ENCODE measurements around the gene TBXAS1. TPM values are rescaled to one million over a fixed set of nuclear protein-coding genes. Genes with fewer than 3 reads are reported as not detected.

The TBXAS1 gene
- total and polyA plus RNA-seq, 2 experiments from 2014 or later: 1.3 TPM; not detected in 1

GRCh38 chr7:140057143-140057535 is 228.1 kb downstream of the TBXAS1 start (continued):
- no peak for TF ChIP-seq REST (IDR thresholded peaks at IDR 0.05; ENCODE audit: unreplicated experiment)
- TF ChIP-seq EZH2 (IDR thresholded peaks at IDR 0.05; ENCODE audit: low read depth, unreplicated experiment): no peak
- TF ChIP-seq ZNF462 (CRISPR knock-in tag; IDR thresholded peaks at IDR 0.05): no peak
- TF ChIP-seq JUNB (IDR thresholded peaks at IDR 0.05; ENCODE audit: unreplicated experiment): no peak
- no peak for TF ChIP-seq STAT1 (IDR thresholded peaks at IDR 0.05; ENCODE audit: unreplicated experiment)

- no peak for TF ChIP-seq STAT1 (IDR thresholded peaks at IDR 0.05; ENCODE audit: unreplicated experiment)
- TF ChIP-seq EZH2 (IDR thresholded peaks at IDR 0.05; ENCODE audit: low read depth, unreplicated experiment): no peak
- TF ChIP-seq EZH2phosphoT487 (IDR thresholded peaks at IDR 0.05; ENCODE audit: unreplicated experiment): no peak
- TF ChIP-seq NANOG (IDR thresholded peaks at IDR 0.05; ENCODE audit: borderline replicate concordance): no peak
- no peak for TF ChIP-seq JUNB (IDR thresholded peaks at IDR 0.05; ENCODE audit: unreplicated experiment)
- TF ChIP-seq ZNF114 (CRISPR knock-in tag; IDR thresholded peaks at IDR 0.05): no peak
- TF ChIP-seq CTCF (conservative IDR thresholded peaks at IDR 0.05; ENCODE audit: low read depth in 2 of 2): no peak
- TF ChIP-seq CREB1 (CRISPR knock-in tag; IDR thresholded peaks at IDR 0.05; ENCODE audit: low read depth): no peak
- TF ChIP-seq ZNF331 (CRISPR knock-in tag; IDR thresholded peaks at IDR 0.05; ENCODE audit: low read depth): no peak
- no peak for TF ChIP-seq ETS1 (IDR thresholded peaks at IDR 0.05)
- no peaks in the 10 kb centered on the region for H3K36me3 ChIP-seq (ENCODE audit: insufficient read depth)
- H3K27me3 ChIP-seq (ENCODE audit: insufficient read depth): peaks cover 26% of the 10 kb centered on the region
- H2AFZ ChIP-seq: no peak overlapping the region
- no peak overlapping the region for H3K4me3 ChIP-seq
- peaks cover 26% of the 10 kb centered on the region for H3K27me3 Mint-ChIP-seq (ENCODE audit: insufficient read depth, low read depth, poor library complexity)
- H3K4me2 ChIP-seq: no peak overlapping the region
- no peak overlapping the region for H3K4me3 Mint-ChIP-seq
- no peak overlapping the region for H3K27ac Mint-ChIP-seq
- peaks cover 2% of the 10 kb centered on the region; the same call in 1 of the 3 replicates for H3K4me1 Mint-ChIP-seq
- 0 out of 2 replicates have a peak, but pooled peaks cover 6% of the 10 kb centered on the region for H4K20me1 ChIP-seq (replicated peaks; ENCODE audit: insufficient read depth)
- no peaks in the 10 kb centered on the region for H3K79me2 ChIP-seq (replicated peaks; ENCODE audit: insufficient read depth)
- no peaks in the 10 kb centered on the region for H3K4me1 ChIP-seq (ENCODE audit: insufficient read depth)
- no peaks in the 10 kb centered on the region for H3K36me3 Mint-ChIP-seq (ENCODE audit: low read depth)
- ATAC-seq: no peak
- H3K27ac ChIP-seq (ENCODE audit: low read depth): no peak overlapping the region
- no peaks in the 10 kb centered on the region for H3K9me3 Mint-ChIP-seq
- DNase-seq (ENCODE audit: low spot score): no peak
- H3K9me2 ChIP-seq (ENCODE audit: insufficient read depth): no peaks in the 10 kb centered on the region; the same call in 1 of the 2 replicates
- no peaks in the 10 kb centered on the region for H3F3A ChIP-seq (replicated peaks; ENCODE audit: low read depth)
These were observed 229.5 kb downstream of the TBXAS1 start for GRCh38 chr7:140058517-140058916.
